Type B pancreatic cell (in vitro differentiated cells): ENCODE measurements around the gene UBE3D. TPM values are rescaled to one million over a fixed set of nuclear protein-coding genes. Genes with fewer than 3 reads are reported as not detected.
"Not testable (repeated sequence)": the region's sequence is repeated elsewhere in the genome, so short reads cannot be mapped to it uniquely, and the experiment has no call there.

ENCODE experiments used
- DNase-seq: peaks from one replicate; pipeline ENCODE4 v3.0.0; 2021; ENCODE audit warnings: mixed read lengths; ENCODE audit not compliant: unreplicated experiment; ENCODE audit errors: extremely low spot score
- H3K27ac Mint-ChIP-seq: 2 replicates; pipeline ENCODE4 v1.8.0; 2021; ENCODE audit warnings: mild to moderate bottlenecking, mixed read lengths
- H3K27me3 Mint-ChIP-seq: 2 replicates; pipeline ENCODE4 v1.8.0; 2021; ENCODE audit warnings: mixed read lengths
- H3K36me3 Mint-ChIP-seq: 2 replicates; pipeline ENCODE4 v1.8.0; 2021; ENCODE audit warnings: mixed read lengths
- H3K4me1 Mint-ChIP-seq: one replicate; pipeline ENCODE4 v1.8.0; 2021; ENCODE audit warnings: mixed read lengths; ENCODE audit not compliant: unreplicated experiment
- H3K4me3 Mint-ChIP-seq: 2 replicates; pipeline ENCODE4 v1.8.0; 2021; ENCODE audit warnings: mild to moderate bottlenecking, mixed read lengths
- H3K9me3 Mint-ChIP-seq: 2 replicates; pipeline ENCODE4 v1.8.0; 2021; ENCODE audit warnings: mixed read lengths
- CTCF ChIP-seq: fragments of 200-600 bp; sonication (generic); conservative IDR thresholded peaks from 2 replicates; pipeline ENCODE4 v1.5.0; 2021; ENCODE audit warnings: antibody characterized with exemption, mild to moderate bottlenecking
- total RNA-seq: library from RNA; stranded (reverse); gene quantifications from 2 replicates; pipeline ENCODE4 v1.2.1, GENCODE V29; 2021; ENCODE audit warnings: low replicate concordance

UBE3D gene
- total RNA-seq, 1 donor from 2014 or later, result 20.0 TPM

GRCh38 chr6:82863781-82864180, 201.9 kb downstream of the UBE3D start:
- Mint-ChIP-seq H3K9me3 (peaks cover 5% of the 10 kb centered on the region), H3K4me3 (no peak overlapping the region), H3K4me1 (peaks cover 7% of the 10 kb centered on the region), H3K27me3 (no peaks in the 10 kb centered on the region), H3K27ac (no peak overlapping the region), H3K36me3 (no peaks in the 10 kb centered on the region)
- TF ChIP-seq CTCF, result no peak
- DNase-seq, result no peak

- Mint-ChIP-seq H3K27ac (no peak overlapping the region), H3K9me3 (peaks cover 2% of the 10 kb centered on the region), H3K27me3 (no peaks in the 10 kb centered on the region), H3K36me3 (no peaks in the 10 kb centered on the region), H3K4me3 (no peak overlapping the region), H3K4me1 (peaks cover 7% of the 10 kb centered on the region)
- DNase-seq, result no peak
- TF ChIP-seq CTCF, result no peak
Observed at GRCh38 chr6:82862543-82862942, 203.1 kb downstream of the UBE3D start.

GRCh38 chr6:82861121-82861520, 204.5 kb downstream of the UBE3D start:
- Mint-ChIP-seq H3K36me3 (no peaks in the 10 kb centered on the region), H3K4me3 (no peak overlapping the region), H3K27ac (no peak overlapping the region), H3K4me1 (no peaks in the 10 kb centered on the region), H3K27me3 (no peaks in the 10 kb centered on the region), H3K9me3 (no peaks in the 10 kb centered on the region)
- TF ChIP-seq CTCF, result no peak
- DNase-seq, result no peak

- not testable (repeated sequence) for H3K27ac Mint-ChIP-seq, H3K4me1 Mint-ChIP-seq, H3K36me3 Mint-ChIP-seq, H3K27me3 Mint-ChIP-seq, DNase-seq, H3K4me3 Mint-ChIP-seq
- H3K9me3 Mint-ChIP-seq, result peaks cover 13% of the 10 kb centered on the region
Observed at GRCh38 chr6:82856077-82856476, 209.6 kb downstream of the UBE3D start.

GRCh38 chr6:82852904-82853303, 212.7 kb downstream of the UBE3D start:
- H3K36me3 Mint-ChIP-seq, H3K4me1 Mint-ChIP-seq, H3K4me3 Mint-ChIP-seq, DNase-seq, H3K27me3 Mint-ChIP-seq, H3K27ac Mint-ChIP-seq: not testable (repeated sequence)
- H3K9me3 Mint-ChIP-seq, result peaks cover 17% of the 10 kb centered on the region

- peaks cover 5% of the 10 kb centered on the region for H3K27me3 Mint-ChIP-seq
- TF ChIP-seq CTCF, result no peak
- H3K4me3 Mint-ChIP-seq, result no peak overlapping the region
- DNase-seq, result no peak
- no peak overlapping the region for H3K27ac Mint-ChIP-seq
- H3K9me3 Mint-ChIP-seq, result no peaks in the 10 kb centered on the region
- H3K36me3 Mint-ChIP-seq, result no peaks in the 10 kb centered on the region
- H3K4me1 Mint-ChIP-seq, result no peaks in the 10 kb centered on the region
Observed at GRCh38 chr6:82843291-82843885, 222.3 kb downstream of the UBE3D start.

- DNase-seq, result no peak
- no peak overlapping the region for H3K27ac Mint-ChIP-seq
- no peak overlapping the region for H3K4me3 Mint-ChIP-seq
- TF ChIP-seq CTCF, result no peak
- H3K27me3 Mint-ChIP-seq, result peaks cover 5% of the 10 kb centered on the region
- H3K36me3 Mint-ChIP-seq, result no peaks in the 10 kb centered on the region
- H3K4me1 Mint-ChIP-seq, result no peaks in the 10 kb centered on the region
- H3K9me3 Mint-ChIP-seq, result no peaks in the 10 kb centered on the region
Observed at GRCh38 chr6:82842721-82843120, 222.9 kb downstream of the UBE3D start.
